ENCODE data around the gene JDP2.

The JDP2 gene

GRCh38 chr14:75495399-75495798 lies 67.6 kb downstream of the JDP2 start:
- no peak overlapping the region for H2BK12ac ChIP-seq (ENCODE audit: low read length)
- no peak overlapping the region for H3K4ac ChIP-seq (ENCODE audit: low read depth, low read length)
- H4K91ac ChIP-seq (ENCODE audit: low read depth, low read length), result no peak overlapping the region
- H4K8ac ChIP-seq (ENCODE audit: low read depth, low read length), result no peak overlapping the region
- DNase-seq, result no peak
- no peak overlapping the region for H3K4me2 ChIP-seq (ENCODE audit: low read length)
- H3K18ac ChIP-seq (ENCODE audit: low read length), result no peak overlapping the region
- H2AFZ ChIP-seq (ENCODE audit: insufficient read depth, low read length, poor library complexity), result no peak overlapping the region
- no peak overlapping the region for H3K23ac ChIP-seq (ENCODE audit: low read length)
- H4K12ac ChIP-seq (ENCODE audit: low read depth, low read length), result no peak overlapping the region
- no peak overlapping the region for H3K14ac ChIP-seq (ENCODE audit: low read length)
- H3K9ac ChIP-seq (ENCODE audit: low read length), result no peak overlapping the region
- no peaks in the 10 kb centered on the region for H3K36me3 ChIP-seq (ENCODE audit: control insufficient read depth in 1 of 2, insufficient read depth in 2 of 2, low read length in 2 of 2)
- no peak overlapping the region for H3K4me3 ChIP-seq (ENCODE audit: low read depth, low read length)
- no CpG with 5 or more reads among the region's 3 CpGs for WGBS (ENCODE audit: extremely low coverage, insufficient coverage, insufficient read length)
- no peaks in the 10 kb centered on the region for H3K79me1 ChIP-seq (ENCODE audit: low read length)
- H2BK5ac ChIP-seq (ENCODE audit: low read depth, low read length, poor library complexity), result no peak overlapping the region
- no peaks in the 10 kb centered on the region for H3K9me3 ChIP-seq (ENCODE audit: insufficient read depth, low read depth, low read length)
- no peak overlapping the region for H2BK120ac ChIP-seq (ENCODE audit: insufficient read depth, low read length, poor library complexity)
- H3K27ac ChIP-seq (ENCODE audit: low read depth, low read length), result no peak overlapping the region
- H2AK5ac ChIP-seq (ENCODE audit: low read length), result no peak overlapping the region
- H3K4me1 ChIP-seq (ENCODE audit: control insufficient read depth in 1 of 2, insufficient read depth in 2 of 2, low read length in 2 of 2), result no peaks in the 10 kb centered on the region
- H3K27me3 ChIP-seq (ENCODE audit: insufficient read depth, low read length), result no peaks in the 10 kb centered on the region
- no peaks in the 10 kb centered on the region for H3K79me2 ChIP-seq (ENCODE audit: control insufficient read depth, insufficient read depth, low read length, poor library complexity)

GRCh38 chr14:75495882-75496281 lies 68.1 kb downstream of the JDP2 start:
- Histone ChIP-seq H3K9ac (ENCODE audit: low read length) (no peak overlapping the region), H3K18ac (ENCODE audit: low read length) (no peak overlapping the region), H3K23ac (ENCODE audit: low read length) (no peak overlapping the region), H3K27me3 (ENCODE audit: insufficient read depth, low read length) (no peaks in the 10 kb centered on the region), H3K4me3 (ENCODE audit: low read depth, low read length) (no peak overlapping the region), H3K27ac (ENCODE audit: low read depth, low read length) (no peak overlapping the region), H2BK12ac (ENCODE audit: low read length) (no peak overlapping the region), H2BK5ac (ENCODE audit: low read depth, low read length, poor library complexity) (no peak overlapping the region), H4K12ac (ENCODE audit: low read depth, low read length) (no peak overlapping the region), H3K4me1 (ENCODE audit: control insufficient read depth in 1 of 2, insufficient read depth in 2 of 2, low read length in 2 of 2) (no peaks in the 10 kb centered on the region), H3K14ac (ENCODE audit: low read length) (no peak overlapping the region), H2AK5ac (ENCODE audit: low read length) (no peak overlapping the region), H3K9me3 (ENCODE audit: insufficient read depth, low read depth, low read length) (no peaks in the 10 kb centered on the region), H4K8ac (ENCODE audit: low read depth, low read length) (no peak overlapping the region), H2BK120ac (ENCODE audit: insufficient read depth, low read length, poor library complexity) (no peak overlapping the region), H3K4ac (ENCODE audit: low read depth, low read length) (no peak overlapping the region), H4K91ac (ENCODE audit: low read depth, low read length) (no peak overlapping the region), H3K79me1 (ENCODE audit: low read length) (no peaks in the 10 kb centered on the region), H3K79me2 (ENCODE audit: control insufficient read depth, insufficient read depth, low read length, poor library complexity) (no peaks in the 10 kb centered on the region), H3K36me3 (ENCODE audit: control insufficient read depth in 1 of 2, insufficient read depth in 2 of 2, low read length in 2 of 2) (no peaks in the 10 kb centered on the region), H2AFZ (ENCODE audit: insufficient read depth, low read length, poor library complexity) (no peak overlapping the region), H3K4me2 (ENCODE audit: low read length) (no peak overlapping the region)
- no peak for DNase-seq
- no CpG with 5 or more reads among the region's 5 CpGs for WGBS (ENCODE audit: extremely low coverage, insufficient coverage, insufficient read length)

DNA sequence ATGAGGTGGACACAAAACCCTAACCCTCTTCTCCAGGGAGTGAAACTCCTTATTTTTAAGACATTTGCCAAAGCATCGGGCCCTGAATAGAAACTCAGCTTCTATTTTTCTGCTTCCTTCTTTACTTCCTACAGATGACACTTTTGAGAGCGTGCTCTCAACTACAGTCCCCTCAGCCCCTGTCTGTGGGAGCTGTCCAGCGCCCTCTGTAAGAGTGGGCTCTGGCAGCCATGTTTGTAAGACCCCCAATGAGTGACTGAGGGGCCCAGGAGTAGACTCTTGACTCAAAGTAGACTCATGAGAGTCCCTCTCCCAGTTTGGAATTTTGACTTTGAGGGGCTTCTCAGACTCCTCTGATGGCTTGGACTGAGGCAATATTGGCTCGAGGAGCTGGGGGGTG lies 68.9 kb downstream of the JDP2 start:
- Histone ChIP-seq H2BK5ac (ENCODE audit: low read depth, low read length, poor library complexity) (no peak overlapping the region), H3K4me3 (ENCODE audit: low read depth, low read length) (no peak overlapping the region), H3K9me3 (ENCODE audit: insufficient read depth, low read depth, low read length) (no peaks in the 10 kb centered on the region), H3K14ac (ENCODE audit: low read length) (no peak overlapping the region), H2BK120ac (ENCODE audit: insufficient read depth, low read length, poor library complexity) (no peak overlapping the region), H3K36me3 (ENCODE audit: control insufficient read depth in 1 of 2, insufficient read depth in 2 of 2, low read length in 2 of 2) (no peaks in the 10 kb centered on the region), H3K18ac (ENCODE audit: low read length) (no peak overlapping the region), H4K12ac (ENCODE audit: low read depth, low read length) (no peak overlapping the region), H3K4ac (ENCODE audit: low read depth, low read length) (no peak overlapping the region), H3K23ac (ENCODE audit: low read length) (no peak overlapping the region), H3K79me1 (ENCODE audit: low read length) (no peaks in the 10 kb centered on the region), H3K4me2 (ENCODE audit: low read length) (no peak overlapping the region), H3K4me1 (ENCODE audit: control insufficient read depth in 1 of 2, insufficient read depth in 2 of 2, low read length in 2 of 2) (no peaks in the 10 kb centered on the region), H4K91ac (ENCODE audit: low read depth, low read length) (no peak overlapping the region), H3K79me2 (ENCODE audit: control insufficient read depth, insufficient read depth, low read length, poor library complexity) (no peaks in the 10 kb centered on the region), H2BK12ac (ENCODE audit: low read length) (no peak overlapping the region), H2AFZ (ENCODE audit: insufficient read depth, low read length, poor library complexity) (no peak overlapping the region), H3K27me3 (ENCODE audit: insufficient read depth, low read length) (no peaks in the 10 kb centered on the region), H4K8ac (ENCODE audit: low read depth, low read length) (no peak overlapping the region), H3K9ac (ENCODE audit: low read length) (no peak overlapping the region), H2AK5ac (ENCODE audit: low read length) (no peak overlapping the region), H3K27ac (ENCODE audit: low read depth, low read length) (no peak overlapping the region)
- no CpG with 5 or more reads among the region's 4 CpGs for WGBS (ENCODE audit: extremely low coverage, insufficient coverage, insufficient read length)
- DNase-seq, result no peak

GRCh38 chr14:75497191-75497590 lies 69.4 kb downstream of the JDP2 start:
- Histone ChIP-seq H4K91ac (ENCODE audit: low read depth, low read length) (no peak overlapping the region), H3K27me3 (ENCODE audit: insufficient read depth, low read length) (no peaks in the 10 kb centered on the region), H3K9me3 (ENCODE audit: insufficient read depth, low read depth, low read length) (no peaks in the 10 kb centered on the region), H2BK120ac (ENCODE audit: insufficient read depth, low read length, poor library complexity) (no peak overlapping the region), H3K4ac (ENCODE audit: low read depth, low read length) (no peak overlapping the region), H3K79me1 (ENCODE audit: low read length) (no peaks in the 10 kb centered on the region), H3K4me3 (ENCODE audit: low read depth, low read length) (no peak overlapping the region), H3K36me3 (ENCODE audit: control insufficient read depth in 1 of 2, insufficient read depth in 2 of 2, low read length in 2 of 2) (no peaks in the 10 kb centered on the region), H3K4me1 (ENCODE audit: control insufficient read depth in 1 of 2, insufficient read depth in 2 of 2, low read length in 2 of 2) (no peaks in the 10 kb centered on the region), H3K27ac (ENCODE audit: low read depth, low read length) (no peak overlapping the region), H2AK5ac (ENCODE audit: low read length) (no peak overlapping the region), H3K18ac (ENCODE audit: low read length) (no peak overlapping the region), H2BK5ac (ENCODE audit: low read depth, low read length, poor library complexity) (no peak overlapping the region), H3K9ac (ENCODE audit: low read length) (no peak overlapping the region), H3K79me2 (ENCODE audit: control insufficient read depth, insufficient read depth, low read length, poor library complexity) (no peaks in the 10 kb centered on the region), H3K23ac (ENCODE audit: low read length) (no peak overlapping the region), H4K8ac (ENCODE audit: low read depth, low read length) (no peak overlapping the region), H4K12ac (ENCODE audit: low read depth, low read length) (no peak overlapping the region), H2AFZ (ENCODE audit: insufficient read depth, low read length, poor library complexity) (no peak overlapping the region), H3K14ac (ENCODE audit: low read length) (no peak overlapping the region), H3K4me2 (ENCODE audit: low read length) (no peak overlapping the region), H2BK12ac (ENCODE audit: low read length) (no peak overlapping the region)
- no peak for DNase-seq
- no CpG with 5 or more reads among the region's 4 CpGs for WGBS (ENCODE audit: extremely low coverage, insufficient coverage, insufficient read length)

Measured in trophoblast cell (in vitro differentiated cells and primary cell).